ENCODE results near the gene DGCR6L.
"Not testable (repeated sequence)": the region's sequence is repeated elsewhere in the genome, so short reads cannot be mapped to it uniquely, and the experiment has no call there.

Gene DGCR6L

DNA sequence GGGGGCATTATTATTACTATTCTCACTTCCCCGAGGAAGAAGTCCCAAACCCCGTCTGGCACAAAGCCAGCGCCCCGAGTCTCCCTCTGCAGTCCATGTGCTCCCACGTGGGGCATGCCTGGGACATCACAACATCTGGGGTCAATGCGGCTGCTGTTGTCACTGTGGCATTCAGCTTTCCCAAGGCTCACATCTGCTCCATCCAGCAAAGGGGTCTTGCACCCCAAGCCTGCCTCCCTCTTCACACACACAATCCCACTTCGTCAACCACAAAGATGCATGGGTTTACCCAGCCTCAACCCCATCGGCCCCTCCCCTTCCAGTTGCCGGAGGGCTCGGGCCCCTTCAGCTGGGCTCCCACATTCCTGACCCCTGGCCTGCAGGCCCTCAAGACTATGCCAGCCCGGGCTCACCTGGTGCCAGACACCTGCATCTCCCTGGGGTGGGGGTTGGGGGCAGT is 28.2 kb downstream of the DGCR6L start:
- DNase-seq (ENCODE audit: low spot score) = no peak

DNA sequence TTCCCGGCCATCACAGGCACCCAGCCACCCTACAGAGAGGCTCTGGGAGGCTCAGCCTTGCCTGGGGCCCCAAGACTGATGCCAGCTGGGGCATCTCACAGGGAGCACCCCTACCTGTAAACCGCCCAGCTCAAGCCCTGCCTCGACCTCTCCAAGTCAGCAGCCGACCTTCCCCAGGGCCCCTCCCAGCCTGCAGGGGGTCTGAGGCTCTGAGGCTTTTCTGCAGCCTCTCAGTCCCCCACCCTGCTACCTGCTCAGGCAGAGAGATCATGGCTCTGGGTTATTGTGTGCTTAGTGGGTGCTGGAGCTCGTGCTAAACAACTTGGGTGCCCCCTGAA is 28.6 kb downstream of the DGCR6L start:
- no peak for DNase-seq (ENCODE audit: low spot score)

DNA sequence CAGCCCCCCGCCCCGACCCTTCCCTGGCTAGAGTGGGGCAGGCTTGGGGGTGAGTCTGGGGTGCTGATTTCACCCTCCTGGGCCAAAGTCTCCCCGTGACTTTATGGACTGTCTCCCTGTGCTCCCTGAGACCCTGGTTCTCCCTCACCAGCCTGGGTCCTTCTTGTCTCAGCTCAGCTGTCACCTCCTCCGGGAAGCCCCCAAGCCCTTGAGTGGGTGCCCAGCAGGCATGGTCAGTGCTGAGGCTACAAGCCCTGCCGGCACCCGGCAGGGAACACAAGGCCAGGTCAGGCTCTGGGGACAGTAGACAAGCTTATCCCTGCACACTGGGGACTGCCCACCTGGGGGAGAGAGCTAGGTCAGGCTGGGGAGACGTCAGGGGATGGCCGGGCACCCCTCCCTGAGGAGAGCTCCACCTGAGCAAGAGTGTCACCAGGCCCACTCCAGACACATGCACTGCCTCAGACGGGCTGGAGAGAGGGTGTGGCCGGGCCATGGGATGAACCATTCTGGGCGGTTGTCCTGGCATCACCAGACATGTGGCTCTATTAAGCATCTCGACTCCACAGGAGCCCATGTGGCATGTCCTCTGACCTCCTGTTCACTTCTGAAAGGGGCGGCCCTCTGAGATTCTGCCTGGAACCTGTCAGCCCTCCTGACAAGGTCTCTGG is 29.1 kb downstream of the DGCR6L start:
- DNase-seq (ENCODE audit: low spot score) = no peak

DNA sequence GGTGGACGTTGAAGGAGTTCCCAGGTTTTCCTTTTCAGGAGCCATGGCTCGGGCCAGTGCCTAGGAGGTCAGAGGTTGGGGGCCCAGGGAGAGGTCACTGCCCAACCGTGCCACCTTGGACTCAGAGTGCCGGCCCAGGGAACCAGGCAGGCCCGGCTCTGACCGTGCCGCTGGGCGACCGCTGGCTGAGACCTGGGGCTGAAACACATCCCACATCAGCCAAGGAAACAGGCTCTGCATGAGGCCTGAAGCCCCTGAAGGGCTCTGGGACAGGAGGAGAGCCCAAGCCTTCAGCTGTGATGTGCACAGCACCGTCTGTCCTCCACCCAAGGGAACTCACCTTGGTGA is 29.8 kb downstream of the DGCR6L start:
- DNase-seq (ENCODE audit: low spot score) = no peak

DNA sequence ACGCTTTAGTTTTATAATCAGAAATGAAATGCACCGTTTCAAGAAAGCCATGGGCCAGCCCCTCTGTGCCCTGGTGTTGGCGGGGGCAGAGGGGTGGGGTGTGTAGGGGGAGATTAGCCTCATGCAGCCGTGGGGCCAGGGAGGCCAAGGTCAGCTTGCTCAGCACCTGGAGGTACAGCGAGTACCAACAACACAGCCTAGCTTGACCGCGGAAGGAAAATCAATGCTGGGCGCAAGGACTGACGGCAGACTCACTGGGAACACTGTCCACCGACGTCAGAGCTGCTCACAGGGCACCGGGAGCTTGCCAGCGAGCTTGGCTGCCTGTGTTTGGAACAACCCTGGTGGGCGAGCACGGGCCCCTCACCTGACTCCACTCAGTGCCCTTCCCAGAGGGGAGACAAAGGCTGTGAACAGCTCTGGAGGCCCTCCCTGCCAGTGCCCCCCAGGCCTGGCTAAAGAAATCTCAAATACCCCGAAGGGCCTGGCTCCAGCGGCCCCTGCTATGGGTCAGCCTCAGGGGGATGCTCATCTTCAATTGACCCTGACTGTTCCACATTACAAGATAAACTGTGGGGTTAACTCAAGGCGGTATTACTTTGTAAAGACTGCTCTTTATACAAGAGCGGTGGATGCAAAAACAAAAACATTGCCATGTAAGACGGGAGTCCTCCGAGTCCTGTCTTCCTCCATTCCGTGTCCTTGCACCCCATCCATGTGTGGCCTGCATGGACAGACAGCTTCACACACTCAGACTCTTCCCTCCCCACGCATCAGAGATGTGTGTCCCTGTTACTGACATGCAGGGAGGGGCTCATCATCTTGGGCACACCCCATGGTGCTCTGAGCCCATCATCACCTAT is 30.4 kb downstream of the DGCR6L start:
- DNase-seq (ENCODE audit: low spot score) = not testable (repeated sequence)

DNA sequence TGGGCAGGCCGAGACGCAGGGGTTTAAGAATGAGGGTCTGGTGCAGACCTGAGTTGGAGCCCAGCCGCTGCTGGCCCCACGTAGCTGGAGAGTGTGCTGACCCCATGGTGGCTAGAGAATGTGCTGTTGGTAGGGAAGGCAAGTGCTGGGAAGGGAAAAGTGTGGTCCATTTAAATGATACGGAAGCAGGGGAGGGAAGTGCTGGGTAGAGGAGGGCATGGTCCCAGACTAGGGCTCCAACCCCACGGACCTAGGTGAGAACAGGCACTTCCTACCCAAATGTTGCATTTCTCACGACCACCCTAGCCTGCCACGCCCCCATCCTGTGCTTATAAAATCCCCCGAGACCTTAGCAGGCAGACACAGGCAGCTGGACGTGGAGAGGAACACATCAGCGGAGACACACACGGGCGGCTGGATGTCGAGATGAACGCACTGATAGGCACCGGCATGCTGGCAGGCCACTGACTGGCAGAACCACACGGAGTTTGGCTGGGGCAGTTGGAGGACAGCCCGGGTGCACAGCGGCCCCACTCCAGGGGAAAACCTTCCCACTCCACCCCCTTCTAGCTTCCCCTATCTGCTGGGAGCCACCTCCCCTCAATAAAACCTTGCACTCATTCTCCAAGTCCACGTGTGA is 33.0 kb downstream of the DGCR6L start:
- DNase-seq (ENCODE audit: low spot score) = not testable (repeated sequence)

DNA sequence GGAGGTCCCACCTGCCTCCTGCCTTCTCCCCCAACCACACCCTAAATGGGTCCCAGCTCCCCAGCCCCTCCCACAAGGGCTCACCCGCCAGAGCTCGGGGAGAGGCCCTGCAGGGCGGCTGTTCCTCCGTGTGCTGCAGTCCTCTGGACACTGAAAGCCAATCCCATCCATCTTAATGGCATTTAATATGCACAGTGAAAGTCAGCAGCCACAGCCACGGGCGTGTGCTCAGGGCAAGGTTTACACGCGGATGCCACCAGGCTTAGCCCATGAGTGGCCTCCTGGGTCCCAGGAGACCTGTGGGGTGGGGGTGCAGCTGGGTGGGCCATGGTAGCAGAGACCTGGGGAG is 33.6 kb downstream of the DGCR6L start:
- not testable (repeated sequence) for DNase-seq (ENCODE audit: low spot score)

DNA sequence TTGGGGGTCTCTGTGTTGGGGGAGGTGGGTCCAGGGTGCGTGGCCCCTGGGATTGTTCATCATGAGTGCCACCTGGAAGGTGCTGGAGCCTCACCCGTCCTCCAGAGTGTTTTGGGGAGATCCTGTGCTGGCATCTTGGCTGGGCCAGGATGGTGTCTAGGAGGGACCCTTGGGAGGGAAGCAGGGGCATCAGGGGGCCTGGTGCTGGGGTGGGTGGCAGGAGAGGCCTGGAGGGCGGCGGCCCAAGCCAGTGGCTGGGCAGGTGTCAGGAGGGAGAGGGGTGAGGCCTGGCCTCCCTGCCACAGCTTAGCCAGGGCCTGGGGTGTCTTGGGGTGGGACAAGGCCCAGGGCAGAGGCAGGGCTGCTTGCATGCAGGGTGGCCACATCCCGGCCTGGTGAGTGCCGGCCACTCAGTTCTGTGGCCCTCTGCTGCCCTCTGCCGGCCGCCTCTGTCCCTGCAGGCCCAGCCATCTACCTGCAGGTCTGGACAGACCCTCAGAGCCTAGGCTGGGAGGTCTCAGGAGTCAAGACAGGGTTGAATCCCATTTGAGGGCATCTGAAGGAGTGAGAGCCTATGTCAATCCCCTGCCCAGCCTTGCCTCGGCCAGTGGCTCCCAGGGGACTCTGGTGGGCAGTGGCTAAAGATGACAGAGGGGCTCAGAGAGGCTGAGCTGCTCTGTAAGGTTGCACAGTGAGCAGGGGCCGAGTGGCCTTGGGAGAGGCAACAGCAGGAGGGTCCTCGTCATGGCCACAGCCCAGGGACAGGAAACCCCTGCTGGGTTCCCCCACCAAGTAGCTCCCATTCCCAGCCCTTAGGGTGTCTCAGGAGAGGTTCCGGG is 34.2 kb downstream of the DGCR6L start:
- peak; percentile 47 for DNase-seq (ENCODE audit: low spot score)

DNA sequence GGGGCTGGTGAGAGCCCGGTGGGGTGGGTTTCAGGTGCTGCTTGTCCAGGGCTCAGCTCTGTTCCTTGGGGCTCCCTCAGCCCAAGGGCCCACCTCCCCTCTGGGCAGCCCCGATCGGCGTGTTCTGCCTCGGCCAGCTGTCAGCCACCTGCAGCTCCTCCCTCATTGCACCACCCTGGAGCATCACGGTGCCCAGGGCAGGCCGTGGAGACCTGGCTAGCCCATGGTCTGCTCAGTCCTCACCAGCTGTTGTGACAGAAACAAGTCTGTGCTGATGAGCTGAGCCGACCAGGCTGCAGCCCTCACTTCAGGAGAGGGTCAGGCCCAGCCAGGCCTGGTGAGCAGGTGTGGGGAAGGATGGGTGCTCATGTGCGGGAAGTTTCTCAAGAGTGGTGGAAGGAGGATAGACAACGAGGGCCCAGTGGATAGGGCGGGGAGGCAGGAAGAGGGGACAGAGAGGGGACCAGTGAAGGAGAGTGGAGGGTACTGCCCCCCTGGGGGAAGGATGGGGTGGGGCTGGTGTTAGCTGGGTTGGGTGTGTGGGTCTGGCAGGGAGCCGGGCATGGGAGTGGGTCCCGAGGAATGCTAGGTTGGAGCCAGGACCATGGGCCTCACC is 35.3 kb downstream of the DGCR6L start:
- no peak for DNase-seq (ENCODE audit: low spot score)

DNA sequence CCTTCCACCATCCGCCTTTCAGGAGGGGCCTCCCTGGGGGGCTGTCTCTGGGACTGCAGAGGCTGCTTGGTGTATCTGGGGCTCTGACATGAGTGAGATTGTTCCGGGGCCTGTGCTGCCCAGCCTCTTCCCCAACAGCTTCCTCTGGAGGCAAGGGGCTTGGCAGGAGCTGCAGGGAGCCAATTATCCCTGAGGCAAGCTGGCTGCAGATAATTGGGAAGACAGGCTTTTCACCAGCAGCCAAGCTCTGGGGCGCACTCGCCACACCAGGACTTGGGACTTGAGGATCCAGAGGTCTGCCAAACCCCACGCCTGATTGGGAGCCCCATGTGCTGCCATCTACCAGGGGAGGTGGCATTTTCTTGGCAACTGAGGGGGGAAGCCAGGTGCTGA is 36.2 kb downstream of the DGCR6L start:
- DNase-seq (ENCODE audit: low spot score) = no peak

DNA sequence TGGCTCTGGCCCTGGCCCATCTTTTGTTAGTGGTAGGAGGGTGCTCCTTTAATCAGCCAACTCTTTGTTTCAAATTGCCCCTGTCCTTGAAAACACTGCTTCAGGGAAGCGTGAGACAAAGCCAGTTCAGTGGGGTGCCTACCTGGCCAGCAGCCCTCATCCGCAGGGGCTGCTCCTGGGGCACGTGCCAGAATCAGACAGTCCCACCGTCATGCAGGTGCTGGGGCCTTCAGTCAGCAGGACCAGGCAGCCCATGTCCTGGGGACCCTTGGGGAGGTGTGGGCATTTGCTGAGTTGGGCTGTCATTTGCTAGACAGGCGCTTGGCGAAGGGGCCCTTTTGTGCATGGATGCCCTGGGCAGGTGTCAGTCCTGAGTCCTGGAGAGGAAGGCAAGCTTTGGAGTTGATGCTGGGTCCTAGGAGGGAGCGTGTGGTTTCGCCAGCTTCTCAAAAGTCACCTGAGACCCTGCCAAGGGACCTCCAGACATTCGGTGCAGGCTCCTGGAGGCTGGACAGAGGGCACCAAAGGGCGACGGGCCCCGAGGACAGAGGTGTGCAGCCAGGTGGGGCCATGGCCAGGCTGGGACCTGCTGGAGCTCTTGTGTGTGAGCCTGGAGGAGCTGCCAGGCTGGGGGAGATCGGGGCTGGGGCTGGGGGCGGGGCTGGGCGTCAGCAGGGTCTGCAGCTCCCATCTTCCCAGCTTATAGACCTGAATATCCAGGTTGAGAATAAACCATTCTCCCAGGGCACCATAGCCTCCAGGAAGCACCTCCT is 36.8 kb downstream of the DGCR6L start:
- no peak for DNase-seq (ENCODE audit: low spot score)

DNA sequence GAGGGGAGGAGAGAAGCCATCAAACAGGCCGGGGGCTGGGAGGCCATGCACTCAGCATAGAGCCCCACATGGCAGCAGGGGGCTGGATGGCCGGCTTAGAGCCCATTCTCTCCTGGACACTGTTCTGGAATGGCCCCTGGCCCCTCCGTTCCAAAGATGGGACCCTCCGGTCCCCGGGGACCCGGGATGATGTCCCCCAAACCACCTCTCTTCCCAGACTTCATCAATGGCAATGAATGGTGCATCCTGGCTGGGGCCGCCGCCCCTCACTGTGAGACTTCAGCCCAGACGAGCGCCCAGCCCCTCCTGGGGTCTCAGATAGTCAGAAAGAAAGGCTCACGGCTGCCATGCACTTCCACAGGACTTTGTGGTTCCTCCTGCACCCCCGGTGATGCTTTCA is 38.0 kb downstream of the DGCR6L start:
- no peak for DNase-seq (ENCODE audit: low spot score)

DNA sequence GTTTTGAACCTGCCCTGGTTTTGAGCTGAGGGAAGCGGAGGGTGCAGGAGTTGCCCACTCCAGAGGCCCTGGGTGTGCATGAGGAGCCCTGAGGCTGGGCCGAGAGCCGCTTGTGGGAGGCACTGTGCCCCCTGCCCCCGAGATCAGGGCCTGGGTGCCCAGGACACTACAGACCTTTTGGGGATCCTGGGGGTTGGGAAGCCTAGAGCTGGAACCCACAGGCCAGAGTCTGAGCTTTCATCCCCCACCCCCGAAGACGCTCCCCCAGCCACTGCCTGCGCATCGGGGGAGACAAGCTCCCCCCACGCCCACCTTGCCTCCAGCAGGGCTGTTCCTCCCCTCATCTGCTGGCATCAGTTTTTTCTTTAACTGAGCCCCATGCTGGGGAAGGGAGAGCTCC is 38.4 kb downstream of the DGCR6L start:
- DNase-seq (ENCODE audit: low spot score) = not testable (repeated sequence)

DNA sequence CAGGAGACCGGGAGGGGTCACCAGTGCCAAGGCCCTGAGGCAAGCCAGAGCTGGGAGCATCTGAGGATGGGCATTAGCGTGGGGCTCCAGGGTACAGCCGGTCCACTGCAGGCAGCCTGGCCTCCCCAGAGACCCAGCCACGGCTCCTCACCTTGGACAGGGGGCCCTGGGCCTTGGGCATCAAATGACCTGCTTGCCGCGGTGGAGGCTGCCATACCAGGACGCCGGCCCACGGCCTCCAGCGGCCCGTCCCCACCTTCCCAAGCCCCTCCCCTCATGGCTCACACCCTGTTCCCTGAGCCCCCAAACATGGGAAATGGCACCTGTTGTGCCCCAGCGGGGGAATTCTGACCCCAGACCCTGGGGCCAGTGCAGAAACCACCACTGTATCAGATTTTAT is 39.0 kb downstream of the DGCR6L start:
- DNase-seq (ENCODE audit: low spot score) = no peak

DNA sequence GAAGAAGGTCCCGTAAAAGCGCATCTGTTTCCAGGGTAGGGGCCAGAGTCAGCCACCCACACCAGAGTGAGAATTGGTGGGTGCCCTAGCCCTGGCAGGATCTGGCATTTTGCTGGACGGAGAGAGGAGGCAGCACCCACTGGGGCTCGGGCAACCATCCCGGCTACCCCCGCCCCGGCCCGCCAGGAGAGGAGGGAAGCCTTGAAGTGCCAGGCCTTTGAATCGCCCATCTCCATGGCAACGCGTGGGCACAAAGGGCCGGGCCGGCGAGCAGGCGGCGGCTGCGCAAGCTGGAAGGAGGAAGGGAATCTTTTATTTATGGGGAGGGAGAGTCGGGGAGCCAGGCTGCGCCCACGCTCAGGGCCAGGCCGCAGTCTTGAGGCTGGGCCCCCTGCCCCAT is 39.7 kb downstream of the DGCR6L start:
- not testable (repeated sequence) for DNase-seq (ENCODE audit: low spot score)

DNA sequence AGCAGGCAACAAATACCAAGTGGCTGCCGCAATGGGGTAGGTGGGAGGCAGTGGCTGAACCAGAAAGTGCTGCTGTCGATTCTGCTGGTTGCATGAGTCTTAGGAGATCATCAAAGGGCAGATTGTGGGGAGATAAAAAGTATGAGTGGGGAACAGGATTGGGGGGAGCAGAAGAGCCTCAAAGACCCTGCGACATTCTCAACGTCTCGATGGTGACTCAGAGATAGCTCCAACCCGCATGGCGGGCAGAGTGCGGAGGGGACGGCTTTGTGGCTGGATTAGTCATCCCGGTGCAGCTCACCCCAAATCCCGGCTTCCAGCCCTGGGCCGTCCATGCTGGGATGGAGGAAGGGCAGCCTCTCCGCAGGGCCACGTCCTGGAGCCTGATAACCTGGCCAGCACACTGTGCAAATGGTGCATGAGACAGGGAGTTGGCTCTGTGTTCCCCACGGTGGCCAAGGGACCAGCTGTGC is 40.2 kb downstream of the DGCR6L start:
- DNase-seq (ENCODE audit: low spot score) = no peak

DNA sequence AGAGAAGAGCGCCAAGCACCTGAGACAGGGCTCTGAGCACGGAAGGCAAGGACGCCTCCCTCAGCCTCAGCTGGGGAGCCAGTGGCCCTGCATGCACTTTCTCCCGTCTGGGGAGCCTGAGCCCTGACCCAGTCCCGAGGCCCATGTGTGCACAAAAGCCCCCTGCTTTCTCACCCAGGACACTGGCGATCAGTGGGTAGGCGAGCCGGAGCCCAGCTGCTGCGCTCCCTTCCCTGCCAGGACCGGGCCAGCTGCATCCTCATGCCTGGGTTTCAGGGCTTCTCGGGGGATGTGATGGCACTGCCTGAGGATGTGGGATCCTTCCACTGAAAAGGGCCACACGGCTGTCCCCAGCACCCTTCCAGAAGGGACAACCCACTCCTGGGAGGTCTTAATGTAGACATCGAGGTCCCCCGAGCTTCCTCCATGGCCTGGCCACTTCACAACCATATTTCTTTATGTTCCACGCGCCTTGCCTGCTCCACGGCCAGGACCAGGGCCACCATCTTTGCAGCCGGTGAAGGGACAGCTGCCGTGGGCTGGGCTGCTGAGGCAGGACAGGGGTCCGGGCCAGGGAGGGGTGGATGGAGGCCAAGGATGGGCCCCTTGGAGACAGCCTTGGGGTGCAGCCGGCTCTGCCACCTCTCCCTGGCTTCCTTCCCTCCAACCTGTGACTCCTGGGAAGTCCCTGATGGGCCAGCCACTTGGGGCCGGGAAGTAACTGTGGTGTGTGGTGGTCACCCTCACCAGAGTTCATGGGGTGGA is 41.0 kb downstream of the DGCR6L start:
- DNase-seq (ENCODE audit: low spot score) = not testable (repeated sequence)

DNA sequence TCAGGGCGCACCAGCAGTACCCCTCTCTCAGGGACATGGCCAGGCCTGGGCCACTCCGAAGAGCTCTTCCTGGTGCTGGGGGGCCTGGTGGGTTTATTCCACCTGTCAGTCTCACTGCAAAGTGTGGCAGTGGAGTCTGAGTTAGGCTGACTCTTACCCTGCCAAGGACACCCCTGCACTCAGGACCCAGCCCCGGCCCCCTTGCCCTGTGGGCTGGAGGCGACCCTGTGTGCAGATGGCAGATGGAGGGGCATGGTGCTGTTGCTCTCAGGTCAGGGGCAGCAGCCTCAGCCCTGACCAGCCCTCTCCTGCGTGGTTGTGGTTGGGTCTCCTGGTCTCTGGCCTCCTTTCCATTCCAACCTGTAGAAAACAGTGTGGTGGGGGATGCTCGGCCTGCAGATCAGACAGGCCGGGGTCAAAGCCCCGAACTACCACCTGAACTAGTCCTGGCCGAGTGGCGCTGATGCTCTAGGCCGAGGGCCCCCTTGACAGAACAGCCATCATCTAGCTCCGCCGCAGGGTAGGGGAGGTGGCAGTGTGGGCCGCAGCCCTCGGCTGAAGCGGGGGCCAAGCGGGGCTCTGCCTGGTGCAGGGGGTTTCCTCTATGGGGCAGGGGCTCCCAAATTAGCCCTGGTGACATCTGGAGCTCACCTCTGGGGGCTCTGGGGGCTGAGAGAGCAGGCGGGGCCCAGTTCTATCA is 41.8 kb downstream of the DGCR6L start:
- DNase-seq (ENCODE audit: low spot score) = not testable (repeated sequence)

DNA sequence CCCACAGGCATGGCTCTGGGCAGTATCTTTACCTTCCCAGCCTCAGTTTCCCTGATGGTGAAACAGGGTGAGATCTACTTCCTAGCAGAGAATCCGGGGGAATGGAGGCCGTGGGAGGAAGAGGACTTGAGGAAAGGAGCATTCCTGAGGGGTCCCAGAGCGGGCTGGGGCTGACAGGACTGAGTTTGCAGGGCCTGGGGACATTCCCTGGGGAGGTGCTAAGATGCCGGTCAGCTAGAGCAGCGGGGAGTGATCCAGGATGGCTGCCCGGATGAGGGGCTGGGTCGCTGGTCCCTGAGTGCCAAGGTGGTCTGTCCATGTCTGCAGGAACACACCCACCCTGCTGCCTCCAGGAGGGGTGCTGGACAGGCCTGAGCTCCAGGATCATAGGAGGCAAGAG is 43.4 kb downstream of the DGCR6L start:
- no peak for DNase-seq (ENCODE audit: low spot score)

DNA sequence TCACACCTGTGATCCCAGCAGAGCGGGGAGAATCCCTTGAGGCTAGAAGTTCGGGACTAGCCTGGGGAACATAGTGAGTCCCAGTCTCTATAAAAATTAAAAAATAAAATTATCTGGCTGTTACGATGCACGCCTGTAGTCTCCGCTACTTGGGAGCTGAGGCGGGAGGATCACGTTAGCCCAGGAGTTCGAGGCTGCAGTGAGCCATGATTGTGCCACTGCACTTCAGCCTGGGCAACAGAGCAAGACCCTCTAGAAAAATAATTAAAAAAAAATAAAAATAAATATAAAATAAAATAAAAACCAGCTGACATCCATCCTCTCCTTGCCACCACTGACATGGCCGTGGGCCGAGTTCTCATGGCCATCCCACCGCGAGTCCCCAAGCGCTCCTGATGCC is 44.0 kb downstream of the DGCR6L start:
- DNase-seq (ENCODE audit: low spot score) = no peak

Measured in globus pallidus (tissue), 1 donor.